ENCODE data around the gene COL25A1.

Gene COL25A1

GRCh38 chr4:109302361-109303139, at the start of gene COL25A1:
TSS of gene COL25A1 (minus strand) at chr4:109302658.
- no peak for DNase-seq

GRCh38 chr4:109350121-109350520, 47.7 kb upstream of the COL25A1 start:
- DNase-seq, result no peak

GRCh38 chr4:109334129-109335105, 32.0 kb upstream of the COL25A1 start:
- no peak for DNase-seq

- no peak for DNase-seq
Measured at GRCh38 chr4:109332926-109333464, 30.5 kb upstream of the COL25A1 start.

- no peak for DNase-seq
Measured at GRCh38 chr4:109327641-109328040, 25.2 kb upstream of the COL25A1 start.

- no peak for DNase-seq
Measured at GRCh38 chr4:109325698-109326097, 23.2 kb upstream of the COL25A1 start.

- DNase-seq, result no peak
Measured at GRCh38 chr4:109323348-109323747, 20.9 kb upstream of the COL25A1 start.

- DNase-seq, result no peak
Measured at GRCh38 chr4:109321232-109321631, 18.8 kb upstream of the COL25A1 start.

GRCh38 chr4:109319684-109320083, 17.2 kb upstream of the COL25A1 start:
- no peak for DNase-seq

GRCh38 chr4:109319156-109319555, 16.7 kb upstream of the COL25A1 start:
- no peak for DNase-seq

GRCh38 chr4:109315818-109316217, 13.4 kb upstream of the COL25A1 start:
- no peak for DNase-seq

GRCh38 chr4:109315341-109315740, 12.9 kb upstream of the COL25A1 start:
- no peak for DNase-seq

- DNase-seq, result no peak
Measured at GRCh38 chr4:109313168-109314133, 11.0 kb upstream of the COL25A1 start.

- DNase-seq, result no peak
Measured at GRCh38 chr4:109303140-109303496, 660 bp upstream of the COL25A1 start.

GRCh38 chr4:109301651-109302360, 652 bp downstream of the COL25A1 start:
- no peak for DNase-seq

- no peak for DNase-seq
Measured at GRCh38 chr4:109298279-109299010, 4.0 kb downstream of the COL25A1 start.

GRCh38 chr4:109296527-109296926, 5.9 kb downstream of the COL25A1 start:
- no peak for DNase-seq

GRCh38 chr4:109295081-109295480, 7.4 kb downstream of the COL25A1 start:
- no peak for DNase-seq

GRCh38 chr4:109294468-109295020, 7.9 kb downstream of the COL25A1 start:
- no peak for DNase-seq

- DNase-seq, result peak; percentile 2
Measured at GRCh38 chr4:109294006-109294405, 8.5 kb downstream of the COL25A1 start.

All from COR-L47 (cell line).